HG02884 (cell line): ENCODE data around the gene VSIG10.
"Not testable (repeated sequence)": the region's sequence is repeated elsewhere in the genome, so short reads cannot be mapped to it uniquely, and the experiment has no call there.

ENCODE experiments used
- ATAC-seq: cut with Tn5 transposase; IDR thresholded peaks from one replicate; pipeline ENCODE4 v1.9.1; 2021; ENCODE audit warnings: mild to moderate bottlenecking, moderate library complexity; ENCODE audit not compliant: unreplicated experiment

The VSIG10 gene

GRCh38 chr12:118109088-118109487 lies 5.3 kb upstream of the VSIG10 start:
- ATAC-seq: no peak

- no peak for ATAC-seq
These were observed 3.9 kb upstream of the VSIG10 start for GRCh38 chr12:118107694-118108093.

- no peak for ATAC-seq
These were observed 3.2 kb upstream of the VSIG10 start for GRCh38 chr12:118107011-118107410.

GRCh38 chr12:118103201-118103600 lies 610 bp downstream of the VSIG10 start:
- no peak for ATAC-seq

- no peak for ATAC-seq
These were observed 1.2 kb downstream of the VSIG10 start for GRCh38 chr12:118102609-118103008.

- no peak for ATAC-seq
These were observed 1.7 kb downstream of the VSIG10 start for GRCh38 chr12:118102070-118102469.

- no peak for ATAC-seq
These were observed 2.8 kb downstream of the VSIG10 start for GRCh38 chr12:118101051-118101450.

GRCh38 chr12:118098911-118099671 lies 4.7 kb downstream of the VSIG10 start:
- ATAC-seq: no peak

- no peak for ATAC-seq
These were observed 5.4 kb downstream of the VSIG10 start for GRCh38 chr12:118098401-118098800.

GRCh38 chr12:118094039-118094438 lies 9.8 kb downstream of the VSIG10 start:
- ATAC-seq: no peak

- no peak for ATAC-seq
These were observed 14.0 kb downstream of the VSIG10 start for GRCh38 chr12:118089782-118090181.

GRCh38 chr12:118082161-118082560 lies 21.6 kb downstream of the VSIG10 start:
- no peak for ATAC-seq

- ATAC-seq: not testable (repeated sequence)
These were observed 22.3 kb downstream of the VSIG10 start for GRCh38 chr12:118081521-118081920.

GRCh38 chr12:118073768-118074167 lies 30.0 kb downstream of the VSIG10 start:
- ATAC-seq: no peak

GRCh38 chr12:118070650-118071049 lies 33.2 kb downstream of the VSIG10 start:
- no peak for ATAC-seq

GRCh38 chr12:118068445-118068844 lies 35.4 kb downstream of the VSIG10 start:
- ATAC-seq: no peak

GRCh38 chr12:118065380-118065779 lies 38.4 kb downstream of the VSIG10 start:
- no peak for ATAC-seq

- no peak for ATAC-seq
These were observed 39.2 kb downstream of the VSIG10 start for GRCh38 chr12:118064608-118065007.

GRCh38 chr12:118063576-118064391 lies 40.0 kb downstream of the VSIG10 start:
- ATAC-seq: no peak

- ATAC-seq: no peak
These were observed 41.7 kb downstream of the VSIG10 start for GRCh38 chr12:118061873-118062843.
